Upper lobe of left lung (tissue), 4 donors: ENCODE results near the gene PIH1D2.

ENCODE experiments used
- EP300 ChIP-seq, 4 donors: sonication (generic); formaldehyde crosslinking; IDR thresholded peaks; one replicate each; pipeline ENCODE4 v1.5.1; 2017; ENCODE audit warnings: antibody characterized with exemption in 4 of 4, control low read depth in 2 of 4
- POLR2A ChIP-seq, 4 donors: fragments of 450-650 bp; IDR thresholded peaks; one replicate each; pipeline ENCODE4 v1.5.1; 2016 to 2017; ENCODE audit warnings: antibody characterized with exemption in 4 of 4, mild to moderate bottlenecking in 2 of 4
- POLR2AphosphoS5 ChIP-seq, 2 donors: sonication (generic); formaldehyde crosslinking; IDR thresholded peaks; one replicate each; pipeline ENCODE4 v1.5.1; 2017; ENCODE audit warnings: antibody characterized with exemption in 2 of 2

DNA sequence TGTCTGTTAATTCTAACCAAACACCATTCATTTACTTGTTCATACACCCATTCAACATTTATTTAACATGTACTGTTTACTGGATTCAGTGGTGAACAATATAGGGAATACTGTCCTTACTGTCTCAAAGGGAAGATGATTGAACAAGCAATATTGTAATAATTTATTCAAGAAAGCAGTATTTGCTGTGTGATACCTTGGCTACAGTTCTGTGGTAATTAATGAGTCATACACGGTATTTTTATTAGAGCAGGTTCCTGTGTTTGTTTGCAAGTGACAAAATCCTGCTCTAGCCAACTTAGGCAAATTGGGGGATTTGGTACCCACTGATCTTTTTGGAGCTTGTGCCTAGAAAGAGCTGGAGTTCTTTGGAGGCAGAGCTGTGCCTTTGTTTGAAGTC, 15.7 kb downstream of the PIH1D2 start:
- TF ChIP-seq POLR2A (IDR thresholded peaks at IDR 0.05) (no peak), POLR2AphosphoS5 (IDR thresholded peaks at IDR 0.05) (no peak), EP300 (IDR thresholded peaks at IDR 0.05) (no peak)
